ENCODE measurements around the gene COX4I2.
"Not testable (repeated sequence)": the region's sequence is repeated elsewhere in the genome, so short reads cannot be mapped to it uniquely, and the experiment has no call there.

Gene COX4I2

DNA sequence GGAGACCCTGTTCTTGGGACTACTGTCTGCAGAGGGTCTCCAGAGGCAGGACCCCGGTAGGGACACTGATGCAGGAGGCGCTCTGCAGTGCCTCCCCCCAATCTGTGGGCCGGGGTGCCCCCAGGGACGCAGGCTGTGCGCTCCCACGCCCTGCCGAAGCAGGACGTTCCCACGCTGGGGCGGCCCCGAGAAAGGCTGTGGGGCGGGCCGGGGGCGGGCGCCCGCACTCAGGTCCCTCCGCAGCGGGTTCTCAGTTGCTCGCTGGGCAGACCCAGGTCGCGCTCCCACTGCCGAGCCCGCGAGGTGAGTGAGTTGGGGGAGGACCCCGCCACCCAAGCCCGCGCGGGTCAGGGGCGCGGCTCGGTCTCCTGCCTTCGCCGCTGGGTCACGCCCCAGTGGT lies at the start of gene COX4I2:
Gene COX4I2, plus strand, starts transcription at position 253 of the 400 bp plus-strand sequence. CDS start 1,106 bp downstream, outside the sequence.
- no peak for DNase-seq (ENCODE audit: low read depth)

GRCh38 chr20:31590717-31591225 lies 46.9 kb upstream of the COX4I2 start:
- DNase-seq (ENCODE audit: low read depth): no peak

DNA sequence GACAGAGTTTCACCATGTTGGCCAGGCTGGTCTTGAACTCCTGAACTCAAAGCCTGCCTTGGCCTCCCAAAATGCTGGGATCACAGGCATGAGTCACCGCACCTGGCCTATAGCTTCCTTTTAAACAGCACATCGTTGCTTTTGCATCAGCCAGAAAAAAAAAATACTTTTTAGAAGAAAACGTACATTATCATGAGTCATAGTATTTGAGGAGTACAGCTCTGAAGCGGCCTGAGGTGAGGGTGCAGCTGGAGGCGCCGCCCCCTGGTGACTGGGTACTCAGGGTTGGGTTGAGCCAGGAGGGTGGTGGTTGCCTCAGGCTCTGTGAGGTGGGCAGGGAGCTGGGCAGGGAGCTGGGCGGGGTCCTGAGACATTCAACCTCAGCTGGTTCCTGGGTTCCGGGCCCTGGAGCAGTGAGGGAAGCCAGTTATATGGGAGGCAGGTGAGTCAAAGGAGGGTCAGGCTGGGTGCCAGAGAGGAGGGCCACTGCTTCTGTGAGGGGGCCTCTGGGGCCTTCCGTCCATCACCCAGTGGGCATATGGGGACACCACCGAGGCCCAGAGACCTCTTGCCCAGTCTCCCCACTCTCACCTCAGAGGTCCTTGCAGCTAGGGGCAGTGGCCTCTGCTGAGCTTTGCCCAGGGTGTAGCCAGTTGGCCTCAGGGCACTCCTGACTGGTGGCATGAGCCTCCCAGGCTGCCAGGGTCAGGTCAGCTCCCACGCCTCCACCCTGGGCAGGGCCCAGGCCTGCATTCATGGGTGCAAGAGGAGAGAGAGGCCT lies 44.3 kb upstream of the COX4I2 start:
- no peak for DNase-seq (ENCODE audit: low read depth)

GRCh38 chr20:31594002-31594557 lies 43.6 kb upstream of the COX4I2 start:
- DNase-seq (ENCODE audit: low read depth): no peak

GRCh38 chr20:31594558-31595379 lies 42.9 kb upstream of the COX4I2 start:
- DNase-seq (ENCODE audit: low read depth): no peak

- DNase-seq (ENCODE audit: low read depth): no peak
Measured at GRCh38 chr20:31595380-31595653, 42.4 kb upstream of the COX4I2 start.

- no peak for DNase-seq (ENCODE audit: low read depth)
Measured at GRCh38 chr20:31595654-31596411, 41.9 kb upstream of the COX4I2 start.

DNA sequence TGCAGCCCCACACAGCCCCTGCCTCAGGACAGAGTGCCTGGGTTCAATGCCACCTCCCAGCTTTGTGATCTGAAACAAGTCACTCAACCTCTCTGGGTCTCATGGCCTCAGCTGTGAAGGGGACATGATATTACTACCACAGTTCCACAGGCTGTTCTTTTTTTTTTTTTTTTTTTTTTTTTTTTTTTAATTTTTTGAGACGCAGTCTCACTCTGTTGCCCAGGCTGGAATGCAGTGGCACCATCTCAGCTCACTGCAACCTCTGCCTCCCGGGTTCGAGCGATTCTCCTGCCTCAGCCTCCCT lies 41.3 kb upstream of the COX4I2 start:
- not testable (repeated sequence) for DNase-seq (ENCODE audit: low read depth)

DNA sequence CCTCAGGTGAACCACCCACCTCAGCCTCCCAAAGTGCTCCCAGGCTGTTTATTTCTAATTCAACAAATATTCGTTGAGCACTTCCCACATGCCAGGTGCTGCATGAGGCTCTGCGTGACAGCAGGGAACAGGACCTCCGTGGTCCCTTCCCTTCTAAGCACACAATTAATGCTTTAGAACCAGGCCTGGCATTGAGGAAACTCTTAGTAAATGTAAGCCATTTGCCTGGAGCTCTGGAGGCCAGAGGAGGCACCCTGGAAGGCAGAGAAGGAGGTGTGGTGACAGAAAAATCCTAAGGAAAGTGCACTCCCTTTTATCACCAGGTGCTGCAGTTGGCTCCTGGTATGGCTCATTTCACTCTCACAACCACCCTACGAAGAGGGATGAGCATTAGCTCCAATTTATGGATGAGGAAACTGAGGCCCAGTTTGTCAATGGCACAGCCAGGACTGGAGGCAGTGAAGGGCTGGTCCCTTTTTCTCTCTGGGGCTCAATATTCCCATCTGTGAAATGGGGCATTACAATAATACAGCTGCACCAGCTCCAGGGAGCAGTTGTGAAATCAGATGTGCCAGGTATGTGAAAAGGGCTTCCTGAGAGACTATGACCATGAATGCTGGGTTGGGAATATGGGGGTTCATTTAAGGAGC lies 40.8 kb upstream of the COX4I2 start:
- no peak for DNase-seq (ENCODE audit: low read depth)

DNA sequence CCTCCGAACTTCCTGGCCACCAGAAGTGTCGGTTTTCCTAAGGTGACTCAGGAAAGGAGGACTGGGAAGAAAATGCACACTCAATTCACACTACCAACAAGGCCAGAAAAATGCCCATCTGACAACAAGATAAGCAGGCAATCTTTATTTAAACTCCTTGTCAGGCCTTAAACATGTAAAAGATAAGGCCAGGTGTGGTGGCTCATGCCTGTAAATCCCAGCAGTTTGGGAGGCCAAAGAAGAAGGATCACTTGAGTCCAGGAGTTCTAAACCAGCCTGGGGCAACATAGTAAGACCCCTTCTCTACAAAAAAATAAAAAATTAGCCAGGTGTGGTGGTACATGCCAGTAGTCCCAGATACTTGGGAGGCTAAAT lies 40.2 kb upstream of the COX4I2 start:
- no peak for DNase-seq (ENCODE audit: low read depth)

- DNase-seq (ENCODE audit: low read depth): no peak
Measured at GRCh38 chr20:31602431-31602778, 35.3 kb upstream of the COX4I2 start.

- no peak for DNase-seq (ENCODE audit: low read depth)
Measured at GRCh38 chr20:31602779-31603441, 34.8 kb upstream of the COX4I2 start.

DNA sequence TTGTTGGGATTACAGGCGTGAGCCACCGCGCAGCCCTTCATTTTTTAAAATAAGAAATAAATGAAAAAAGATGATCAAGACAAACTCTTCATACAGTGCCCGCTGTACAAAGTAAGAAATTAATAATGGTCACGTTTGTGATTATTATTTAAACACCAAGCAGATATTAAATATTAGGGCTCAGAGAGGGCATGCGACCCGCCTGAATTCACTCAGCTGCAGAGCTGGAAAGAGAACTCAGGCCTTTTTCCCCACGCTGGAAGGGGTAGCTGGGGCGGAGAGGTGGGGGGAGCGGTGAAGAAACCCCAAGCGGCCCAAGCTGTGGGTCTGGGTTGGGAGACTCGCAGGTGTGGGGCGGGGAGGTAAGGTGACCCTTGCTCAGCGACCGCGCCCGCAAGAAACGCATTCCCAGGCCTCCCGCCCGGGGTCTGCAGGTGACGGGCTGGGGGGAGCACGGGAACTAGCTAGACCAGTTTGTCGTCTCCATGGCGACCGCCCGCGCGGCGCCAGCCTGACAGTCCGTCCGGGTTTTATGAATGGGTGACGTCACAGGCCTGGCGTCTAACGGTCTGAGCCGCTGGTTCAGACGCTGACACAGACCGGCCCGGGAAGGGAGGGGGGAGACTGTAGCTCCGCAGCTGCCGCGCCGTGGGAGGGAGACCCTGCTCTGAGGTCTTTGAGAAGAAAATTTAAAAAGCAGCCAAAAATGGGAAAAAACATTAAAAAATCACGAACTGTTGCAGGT lies 33.7 kb upstream of the COX4I2 start:
- no peak for DNase-seq (ENCODE audit: low read depth)

GRCh38 chr20:31604567-31605030 lies 33.1 kb upstream of the COX4I2 start:
- no peak for DNase-seq (ENCODE audit: low read depth)

DNA sequence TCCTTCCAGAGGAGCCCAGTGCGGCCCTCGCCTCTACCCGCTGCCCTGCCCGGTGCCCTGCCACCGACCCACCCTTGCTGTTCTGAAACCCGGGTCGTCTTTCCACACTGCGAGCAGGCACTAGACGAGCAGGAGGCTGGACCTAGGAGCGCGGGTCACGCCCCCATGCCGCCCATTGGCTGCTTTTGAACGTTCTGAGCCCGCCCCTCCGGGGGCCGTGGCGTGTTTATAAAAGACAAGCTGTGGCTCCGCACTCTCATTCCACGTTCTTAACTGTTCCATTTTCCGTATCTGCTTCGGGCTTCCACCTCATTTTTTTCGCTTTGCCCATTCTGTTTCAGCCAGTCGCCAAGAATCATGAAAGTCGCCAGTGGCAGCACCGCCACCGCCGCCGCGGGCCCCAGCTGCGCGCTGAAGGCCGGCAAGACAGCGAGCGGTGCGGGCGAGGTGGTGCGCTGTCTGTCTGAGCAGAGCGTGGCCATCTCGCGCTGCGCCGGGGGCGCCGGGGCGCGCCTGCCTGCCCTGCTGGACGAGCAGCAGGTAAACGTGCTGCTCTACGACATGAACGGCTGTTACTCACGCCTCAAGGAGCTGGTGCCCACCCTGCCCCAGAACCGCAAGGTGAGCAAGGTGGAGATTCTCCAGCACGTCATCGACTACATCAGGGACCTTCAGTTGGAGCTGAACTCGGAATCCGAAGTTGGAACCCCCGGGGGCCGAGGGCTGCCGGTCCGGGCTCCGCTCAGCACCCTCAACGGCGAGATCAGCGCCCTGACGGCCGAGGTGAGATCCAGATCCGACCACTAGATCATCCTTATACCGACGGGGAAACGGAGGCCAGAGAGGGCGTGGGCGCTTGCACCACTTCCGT lies 32.4 kb upstream of the COX4I2 start, which contains the start of gene ID1:
Gene ID1, plus strand, starts transcription at position 259 of the 871 bp plus-strand sequence. Its CDS starts 99 bp downstream, at position 358.
- DNase-seq (ENCODE audit: low read depth): no peak

DNA sequence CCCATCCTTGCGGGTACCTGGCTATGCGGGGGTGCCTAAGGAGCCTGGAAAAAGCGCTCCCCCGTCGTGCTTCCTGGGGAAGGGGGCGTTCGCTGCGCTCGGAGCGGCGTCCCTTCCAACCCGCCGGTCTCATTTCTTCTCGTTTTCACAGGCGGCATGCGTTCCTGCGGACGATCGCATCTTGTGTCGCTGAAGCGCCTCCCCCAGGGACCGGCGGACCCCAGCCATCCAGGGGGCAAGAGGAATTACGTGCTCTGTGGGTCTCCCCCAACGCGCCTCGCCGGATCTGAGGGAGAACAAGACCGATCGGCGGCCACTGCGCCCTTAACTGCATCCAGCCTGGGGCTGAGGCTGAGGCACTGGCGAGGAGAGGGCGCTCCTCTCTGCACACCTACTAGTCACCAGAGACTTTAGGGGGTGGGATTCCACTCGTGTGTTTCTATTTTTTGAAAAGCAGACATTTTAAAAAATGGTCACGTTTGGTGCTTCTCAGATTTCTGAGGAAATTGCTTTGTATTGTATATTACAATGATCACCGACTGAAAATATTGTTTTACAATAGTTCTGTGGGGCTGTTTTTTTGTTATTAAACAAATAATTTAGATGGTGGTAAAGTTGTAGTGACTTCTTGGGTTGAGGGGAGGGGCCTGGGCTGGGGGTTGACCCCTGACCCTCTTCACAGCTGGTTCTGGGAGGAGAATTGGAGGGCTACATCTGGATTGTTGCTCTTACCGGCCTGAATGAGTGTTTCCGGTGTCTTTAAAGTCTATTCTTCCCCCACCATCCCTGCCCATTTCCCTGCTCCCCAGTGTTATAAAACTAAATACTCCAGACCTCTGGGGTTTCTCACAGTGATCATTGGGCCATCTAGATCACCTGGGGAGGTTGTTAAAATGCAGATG lies 31.6 kb upstream of the COX4I2 start:
- no peak for DNase-seq (ENCODE audit: low read depth)

- no peak for DNase-seq (ENCODE audit: low read depth)
Measured at GRCh38 chr20:31606804-31607639, 30.7 kb upstream of the COX4I2 start.
